GM12801 (cell line): ENCODE measurements around the gene CENPO.

Experiments used
- TF ChIP-seq, protein P1 (sequence below): IDR thresholded peaks from one replicate; pipeline ENCODE4 v1.5.1; 2011; ENCODE audit warnings: control low read depth; ENCODE audit not compliant: insufficient read length; ENCODE audit errors: extremely low read depth

CENPO gene

GRCh38 chr2:24832521-24832920, 39.3 kb downstream of the CENPO start:
- TF ChIP-seq, protein P1, sequence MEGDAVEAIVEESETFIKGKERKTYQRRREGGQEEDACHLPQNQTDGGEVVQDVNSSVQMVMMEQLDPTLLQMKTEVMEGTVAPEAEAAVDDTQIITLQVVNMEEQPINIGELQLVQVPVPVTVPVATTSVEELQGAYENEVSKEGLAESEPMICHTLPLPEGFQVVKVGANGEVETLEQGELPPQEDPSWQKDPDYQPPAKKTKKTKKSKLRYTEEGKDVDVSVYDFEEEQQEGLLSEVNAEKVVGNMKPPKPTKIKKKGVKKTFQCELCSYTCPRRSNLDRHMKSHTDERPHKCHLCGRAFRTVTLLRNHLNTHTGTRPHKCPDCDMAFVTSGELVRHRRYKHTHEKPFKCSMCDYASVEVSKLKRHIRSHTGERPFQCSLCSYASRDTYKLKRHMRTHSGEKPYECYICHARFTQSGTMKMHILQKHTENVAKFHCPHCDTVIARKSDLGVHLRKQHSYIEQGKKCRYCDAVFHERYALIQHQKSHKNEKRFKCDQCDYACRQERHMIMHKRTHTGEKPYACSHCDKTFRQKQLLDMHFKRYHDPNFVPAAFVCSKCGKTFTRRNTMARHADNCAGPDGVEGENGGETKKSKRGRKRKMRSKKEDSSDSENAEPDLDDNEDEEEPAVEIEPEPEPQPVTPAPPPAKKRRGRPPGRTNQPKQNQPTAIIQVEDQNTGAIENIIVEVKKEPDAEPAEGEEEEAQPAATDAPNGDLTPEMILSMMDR = no peak

GRCh38 chr2:24832931-24833701, 39.9 kb downstream of the CENPO start:
- TF ChIP-seq, protein P1 = no peak

DNA sequence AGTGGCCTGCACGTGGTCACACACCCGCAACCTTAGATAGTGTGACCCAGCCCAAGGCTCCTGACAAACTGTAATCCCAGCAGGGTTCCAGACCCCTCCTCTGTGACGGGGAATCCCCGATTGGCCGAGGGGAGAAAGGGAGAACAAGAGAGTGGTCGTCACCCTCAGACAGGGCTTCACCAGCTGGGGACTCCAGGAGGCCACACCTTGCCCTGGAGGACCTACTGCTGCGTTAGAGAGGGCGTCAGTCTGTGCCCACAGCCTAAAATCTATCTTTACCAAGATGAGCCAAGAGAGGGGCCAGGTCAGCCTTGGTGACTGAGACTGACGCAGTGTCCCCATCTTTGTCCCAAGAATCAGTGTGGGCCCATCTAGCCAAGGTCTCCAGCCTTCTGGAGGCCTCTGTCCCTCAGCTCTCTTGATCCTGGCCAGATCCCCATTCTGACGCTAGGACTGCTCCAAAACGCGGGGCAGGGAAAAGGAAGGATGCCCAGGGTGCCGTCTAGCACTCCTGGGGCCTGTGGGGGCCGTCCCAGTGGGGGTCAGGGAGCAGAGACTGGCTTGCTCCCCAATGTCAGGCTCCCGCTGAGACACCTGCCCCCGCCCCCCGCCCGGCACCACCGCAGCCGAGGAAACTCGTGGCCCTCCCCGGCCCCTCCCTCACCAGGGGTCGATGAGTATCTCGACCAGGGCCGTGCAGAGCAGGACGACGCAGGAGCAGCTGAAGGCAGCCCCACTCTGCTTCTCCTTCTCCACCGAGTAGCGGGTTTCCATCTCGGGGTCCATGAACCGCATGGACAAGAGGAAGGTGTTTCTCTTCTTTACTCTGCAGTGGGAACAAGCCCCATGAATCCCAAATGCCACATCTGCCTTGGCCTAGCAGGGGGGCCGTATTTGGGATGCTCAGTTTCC, 40.9 kb downstream of the CENPO start:
- TF ChIP-seq, protein P1 = no peak

- TF ChIP-seq, protein P1 = no peak
These were observed 41.6 kb downstream of the CENPO start for GRCh38 chr2:24834733-24835395.

DNA sequence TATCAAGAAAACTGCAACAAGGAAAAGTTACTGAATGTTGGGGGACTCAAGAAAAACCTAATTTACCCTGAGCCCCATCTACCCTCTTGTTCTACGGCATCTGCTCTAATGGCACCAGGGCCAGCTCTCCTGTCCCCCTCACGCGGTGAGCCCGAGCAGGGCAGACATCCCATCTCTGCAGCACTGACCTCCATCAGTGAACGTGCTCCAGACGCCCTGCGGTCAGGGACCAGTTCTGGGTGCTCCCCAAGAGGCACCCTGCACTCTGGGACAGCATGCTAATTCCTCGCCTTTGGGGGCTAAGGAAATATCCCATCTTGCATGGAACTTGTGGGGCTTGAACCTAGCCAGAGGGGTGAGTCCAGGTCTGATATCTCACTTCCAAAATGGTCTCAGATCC, 43.0 kb downstream of the CENPO start:
- TF ChIP-seq, protein P1 = no peak

DNA sequence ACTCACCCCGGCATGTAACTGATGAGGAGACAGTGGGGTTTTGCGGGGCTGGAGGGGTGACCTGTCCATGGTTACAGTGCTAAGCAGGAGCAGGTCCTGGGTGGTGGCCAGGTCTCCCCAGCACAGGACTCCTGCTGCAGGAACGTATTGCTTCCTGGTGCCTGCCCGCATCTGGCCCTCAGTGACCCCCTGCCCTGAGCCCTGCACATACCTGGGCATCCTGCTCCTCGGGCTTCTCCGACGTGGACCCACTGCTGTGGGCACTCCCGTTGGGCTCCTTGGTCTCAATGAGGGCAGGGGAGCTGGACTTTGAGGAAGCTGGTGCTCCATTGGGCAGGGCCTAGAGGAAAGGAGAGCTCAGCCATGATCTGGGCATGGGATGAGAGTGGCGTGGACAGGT, 43.5 kb downstream of the CENPO start:
- TF ChIP-seq, protein P1 = no peak

GRCh38 chr2:24837996-24838513, 44.8 kb downstream of the CENPO start:
- TF ChIP-seq, protein P1 = no peak
